22Rv1 (cell line): ENCODE measurements around the gene PLS1.
"Not testable (repeated sequence)": the region's sequence is repeated elsewhere in the genome, so short reads cannot be mapped to it uniquely, and the experiment has no call there.

Experiments used
- H3K27ac ChIP-seq: fragments of 450-650 bp; 2 replicates; pipeline ENCODE4 v1.5.1; 2017
- CTCF ChIP-seq: fragments of 450-650 bp; IDR thresholded peaks from 2 replicates; pipeline ENCODE4 v1.5.1; 2017; ENCODE audit warnings: mild to moderate bottlenecking
- ZFX ChIP-seq: fragments of 450-650 bp; IDR thresholded peaks from 2 replicates; pipeline ENCODE4 v1.6.1; 2017; ENCODE audit warnings: antibody characterized with exemption, borderline replicate concordance

The PLS1 gene

GRCh38 chr3:142693136-142693853, 97.1 kb downstream of the PLS1 start:
- TF ChIP-seq ZFX (no peak), CTCF (no peak)
- no peak overlapping the region for H3K27ac ChIP-seq

GRCh38 chr3:142694225-142694624, 98.0 kb downstream of the PLS1 start:
- TF ChIP-seq CTCF (no peak), ZFX (no peak)
- no peak overlapping the region for H3K27ac ChIP-seq

- TF ChIP-seq CTCF (no peak), ZFX (no peak)
- H3K27ac ChIP-seq = no peak overlapping the region
These were observed 109.0 kb downstream of the PLS1 start for GRCh38 chr3:142705198-142705597.

GRCh38 chr3:142706321-142707127, 110.3 kb downstream of the PLS1 start:
- TF ChIP-seq CTCF (no peak), ZFX (no peak)

GRCh38 chr3:142709207-142709606, 113.0 kb downstream of the PLS1 start:
- no peak overlapping the region for H3K27ac ChIP-seq
- TF ChIP-seq ZFX (no peak), CTCF (no peak)

More at GRCh38 chr3:142706321-142707127, 110.3 kb downstream of the PLS1 start:
- H3K27ac ChIP-seq = no peak overlapping the region

GRCh38 chr3:142714882-142715281, 118.7 kb downstream of the PLS1 start:
- not testable (repeated sequence) for H3K27ac ChIP-seq

- TF ChIP-seq ZFX (no peak), CTCF (no peak)
- H3K27ac ChIP-seq = no peak overlapping the region
These were observed 119.9 kb downstream of the PLS1 start for GRCh38 chr3:142716102-142716501.
